Keratinocyte (primary cell): Measurements from ENCODE around the gene CHAC1.

Experiments used
- EZH2 ChIP-seq: IDR thresholded peaks from one replicate; pipeline ENCODE4 v1.6.1; 2012; ENCODE audit warnings: inconsistent platforms, mild to moderate bottlenecking, low read length, moderate library complexity
- TF ChIP-seq, protein P1 (sequence below), 3 experiments: IDR thresholded peaks in 1 of 3; conservative IDR thresholded peaks in 1 of 3; optimal IDR thresholded peaks in 1 of 3; 2 replicates in 2 of 3; 3 replicates in 1 of 3; pipeline versions ENCODE3 to v1.5.1; 2011; ENCODE audit warnings: low read length in 3 of 3, mild to moderate bottlenecking in 3 of 3, moderate library complexity in 2 of 3, control low read depth in 1 of 3, inconsistent platforms in 1 of 3; ENCODE audit not compliant: insufficient read depth in 2 of 3; ENCODE audit errors: extremely low read depth in 1 of 3

- TF ChIP-seq, protein P1, sequence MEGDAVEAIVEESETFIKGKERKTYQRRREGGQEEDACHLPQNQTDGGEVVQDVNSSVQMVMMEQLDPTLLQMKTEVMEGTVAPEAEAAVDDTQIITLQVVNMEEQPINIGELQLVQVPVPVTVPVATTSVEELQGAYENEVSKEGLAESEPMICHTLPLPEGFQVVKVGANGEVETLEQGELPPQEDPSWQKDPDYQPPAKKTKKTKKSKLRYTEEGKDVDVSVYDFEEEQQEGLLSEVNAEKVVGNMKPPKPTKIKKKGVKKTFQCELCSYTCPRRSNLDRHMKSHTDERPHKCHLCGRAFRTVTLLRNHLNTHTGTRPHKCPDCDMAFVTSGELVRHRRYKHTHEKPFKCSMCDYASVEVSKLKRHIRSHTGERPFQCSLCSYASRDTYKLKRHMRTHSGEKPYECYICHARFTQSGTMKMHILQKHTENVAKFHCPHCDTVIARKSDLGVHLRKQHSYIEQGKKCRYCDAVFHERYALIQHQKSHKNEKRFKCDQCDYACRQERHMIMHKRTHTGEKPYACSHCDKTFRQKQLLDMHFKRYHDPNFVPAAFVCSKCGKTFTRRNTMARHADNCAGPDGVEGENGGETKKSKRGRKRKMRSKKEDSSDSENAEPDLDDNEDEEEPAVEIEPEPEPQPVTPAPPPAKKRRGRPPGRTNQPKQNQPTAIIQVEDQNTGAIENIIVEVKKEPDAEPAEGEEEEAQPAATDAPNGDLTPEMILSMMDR (optimal IDR thresholded peaks at IDR 0.05 in 1 of 3, IDR thresholded peaks at IDR 0.05 in 1 of 3, conservative IDR thresholded peaks at IDR 0.05 in 1 of 3; ENCODE audit: extremely low read depth in 1 of 3, insufficient read depth in 2 of 3, low read length in 3 of 3): no peak
- no peak for TF ChIP-seq EZH2
These were observed 3.3 kb downstream of the CHAC1 start for GRCh38 chr15:40956541-40956982.
